GM18511 (cell line): ENCODE data around the gene PCMT1.
A peak's percentile ranks its signal among the peaks of the same experiment; 100 is the strongest.
"Not testable (repeated sequence)": the region's sequence is repeated elsewhere in the genome, so short reads cannot be mapped to it uniquely, and the experiment has no call there.

ENCODE experiments used
- ATAC-seq: cut with Tn5 transposase; IDR thresholded peaks from one replicate; pipeline ENCODE4 v1.9.1; 2021; ENCODE audit warnings: mild to moderate bottlenecking, moderate library complexity; ENCODE audit not compliant: unreplicated experiment

The PCMT1 gene

GRCh38 chr6:149813351-149813750 lies 63.8 kb downstream of the PCMT1 start:
- no peak for ATAC-seq

- peak; percentile 57 for ATAC-seq
Observed at GRCh38 chr6:149815788-149816187, 66.2 kb downstream of the PCMT1 start.

- no peak for ATAC-seq
Observed at GRCh38 chr6:149820506-149820905, 71.0 kb downstream of the PCMT1 start.

- no peak for ATAC-seq
Observed at GRCh38 chr6:149821492-149821891, 72.0 kb downstream of the PCMT1 start.

GRCh38 chr6:149823013-149823412 lies 73.5 kb downstream of the PCMT1 start:
- ATAC-seq: no peak

- ATAC-seq: no peak
Observed at GRCh38 chr6:149825292-149825691, 75.8 kb downstream of the PCMT1 start.

- no peak for ATAC-seq
Observed at GRCh38 chr6:149830731-149831307, 81.3 kb downstream of the PCMT1 start.

- ATAC-seq: no peak
Observed at GRCh38 chr6:149831308-149831820, 81.8 kb downstream of the PCMT1 start.

GRCh38 chr6:149833651-149834050 lies 84.1 kb downstream of the PCMT1 start:
- ATAC-seq: no peak

- ATAC-seq: no peak
Observed at GRCh38 chr6:149834513-149835481, 85.3 kb downstream of the PCMT1 start.

GRCh38 chr6:149840345-149841075 lies 91.0 kb downstream of the PCMT1 start:
- ATAC-seq: no peak

- no peak for ATAC-seq
Observed at GRCh38 chr6:149842331-149842730, 92.8 kb downstream of the PCMT1 start.

GRCh38 chr6:149843051-149843633 lies 93.6 kb downstream of the PCMT1 start:
- ATAC-seq: no peak

GRCh38 chr6:149844036-149844435 lies 94.5 kb downstream of the PCMT1 start:
- ATAC-seq: not testable (repeated sequence)

GRCh38 chr6:149844480-149844879 lies 94.9 kb downstream of the PCMT1 start:
- no peak for ATAC-seq

- no peak for ATAC-seq
Observed at GRCh38 chr6:149845549-149845948, 96.0 kb downstream of the PCMT1 start.

- ATAC-seq: no peak
Observed at GRCh38 chr6:149846321-149846720, 96.8 kb downstream of the PCMT1 start.

GRCh38 chr6:149847939-149848267 lies 98.4 kb downstream of the PCMT1 start:
- no peak for ATAC-seq

GRCh38 chr6:149848343-149848742 lies 98.8 kb downstream of the PCMT1 start:
- ATAC-seq: not testable (repeated sequence)

GRCh38 chr6:149851461-149852110 lies 102.0 kb downstream of the PCMT1 start:
- no peak for ATAC-seq

GRCh38 chr6:149852180-149852579 lies 102.6 kb downstream of the PCMT1 start:
- no peak for ATAC-seq
